Retinal pigment epithelial cell (primary cell): ENCODE results near the gene JPH2.

Source experiments
- DNase-seq: peaks from one replicate; pipeline ENCODE4 v3.0.0-alpha.2; 2010; ENCODE audit warnings: low read depth
- H3K4me3 ChIP-seq: 2 replicates; pipeline ENCODE4 v1.5.1; 2011; ENCODE audit warnings: mild to moderate bottlenecking, low read length, control low read depth, moderate library complexity
- CTCF ChIP-seq: conservative IDR thresholded peaks from 2 replicates; pipeline ENCODE4 v1.5.1; 2011; ENCODE audit warnings: low read depth, low read length, control low read depth, inconsistent platforms

Gene JPH2

DNA sequence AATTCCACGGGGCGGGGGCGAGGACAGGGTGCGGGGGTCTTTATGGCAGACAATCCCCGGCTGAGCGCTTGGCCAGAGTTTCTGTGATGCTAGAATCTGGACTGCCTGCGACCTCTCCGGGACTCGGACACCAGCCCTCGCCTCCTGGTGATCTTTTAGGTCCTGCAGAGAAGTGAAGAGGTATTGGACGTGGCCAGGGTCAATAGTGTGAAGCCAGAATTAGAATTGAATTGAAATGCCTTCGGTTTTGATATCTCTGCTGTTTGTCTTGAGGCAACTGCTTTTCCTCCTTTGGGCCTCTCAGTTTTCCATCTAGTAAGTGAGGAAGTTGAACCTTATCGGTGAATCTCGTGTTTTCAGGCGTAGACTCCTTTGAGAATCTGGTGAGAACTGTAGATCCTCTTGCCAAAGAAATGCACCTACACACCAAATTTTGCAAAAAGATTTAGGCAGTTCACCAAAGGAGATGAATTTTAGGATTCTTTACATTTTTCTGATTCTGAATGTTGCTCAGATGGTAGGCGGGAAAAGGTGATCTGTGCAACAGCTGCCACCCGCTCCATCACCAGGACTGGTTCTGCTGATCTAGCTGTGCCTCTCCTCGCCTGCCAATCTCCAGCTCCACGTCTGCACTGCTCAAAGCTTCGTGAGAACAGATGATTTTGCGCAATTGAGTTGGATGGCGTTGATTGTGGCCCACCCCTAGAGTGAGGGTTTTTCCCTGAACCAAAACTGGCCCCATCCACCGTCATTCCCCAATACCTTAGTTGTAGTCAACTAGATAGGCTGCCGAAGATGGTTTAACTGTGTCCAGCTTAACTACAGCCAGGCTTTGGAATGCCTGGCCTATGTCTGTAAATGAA lies 24.4 kb upstream of the JPH2 start:
- H3K4me3 ChIP-seq, result peak overlapping the region; percentile 92
- DNase-seq, result no peak
- no peak for TF ChIP-seq CTCF

- no peak for TF ChIP-seq CTCF
- DNase-seq, result peak; percentile 82
- peak within 1 kb of the TSS; percentile 92 for H3K4me3 ChIP-seq
Measured at GRCh38 chr20:44210406-44211176, 23.6 kb upstream of the JPH2 start, which contains the start of gene OSER1. TSS of gene OSER1 (minus strand) at chr20:44210771. CDS start at chr20:44206957, 3,814 bp downstream.

DNA sequence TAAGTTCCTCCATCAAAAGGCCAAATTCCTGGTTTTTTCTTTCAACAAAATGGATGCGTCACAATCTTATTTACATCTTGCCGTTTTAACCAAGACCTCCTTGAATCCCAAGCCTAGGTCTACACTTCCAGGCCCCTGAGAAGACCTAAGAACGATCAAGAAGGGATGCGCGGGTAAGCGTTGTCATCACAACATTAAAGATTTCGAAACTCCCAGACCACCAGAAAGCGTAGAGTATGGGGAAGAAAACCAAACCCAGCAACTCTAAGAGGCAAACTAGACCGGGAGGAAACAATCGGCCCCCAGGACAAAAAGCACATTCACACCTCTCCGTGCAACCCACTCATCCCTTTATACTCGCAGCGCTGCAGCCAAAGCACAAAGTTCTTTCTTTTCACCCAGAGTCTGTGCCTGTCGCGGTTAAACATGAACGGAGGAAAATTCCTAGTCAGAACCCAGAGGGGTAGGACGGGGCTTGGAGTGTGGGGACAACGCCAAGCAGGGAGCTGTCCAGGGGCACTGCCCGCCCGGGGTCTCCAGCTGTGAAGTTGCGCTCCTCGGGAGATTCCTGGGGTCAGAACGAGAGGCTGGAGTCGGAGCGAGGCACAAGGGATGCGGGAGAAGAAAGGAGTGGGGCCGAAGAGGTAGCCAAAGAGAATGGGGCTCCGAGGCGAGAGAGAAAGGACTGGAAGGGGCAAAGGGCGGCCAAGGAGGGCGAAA lies 22.9 kb upstream of the JPH2 start:
- no peak for DNase-seq
- TF ChIP-seq CTCF, result no peak
- peak overlapping the region; percentile 92 for H3K4me3 ChIP-seq

- TF ChIP-seq CTCF, result no peak
- peak overlapping the region; percentile 92 for H3K4me3 ChIP-seq
- no peak for DNase-seq
Measured at GRCh38 chr20:44208770-44209169, 21.8 kb upstream of the JPH2 start.

DNA sequence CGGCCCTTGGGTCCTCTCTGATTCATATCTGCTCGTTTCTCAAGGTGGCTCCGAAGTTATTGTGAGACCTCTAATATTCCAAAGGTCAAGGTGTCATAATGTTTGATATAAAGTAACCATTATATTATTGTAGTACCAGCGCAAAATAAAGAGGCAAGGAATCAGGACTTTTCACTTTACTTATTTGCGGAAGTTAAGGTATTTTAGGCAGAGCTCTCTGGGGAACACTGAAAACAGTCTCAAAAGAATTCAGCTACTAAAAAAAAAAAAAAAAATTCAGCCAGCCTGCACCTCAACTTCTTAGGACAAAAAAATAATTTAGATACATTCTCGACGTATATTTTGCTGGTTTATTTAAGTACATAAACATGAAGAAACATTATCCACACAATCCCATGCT lies 21.2 kb upstream of the JPH2 start:
- no peak for TF ChIP-seq CTCF
- H3K4me3 ChIP-seq, result peak overlapping the region; percentile 92
- no peak for DNase-seq

- H3K4me3 ChIP-seq, result no peak overlapping the region
- DNase-seq, result no peak
- TF ChIP-seq CTCF, result no peak
Measured at GRCh38 chr20:44207126-44207723, 20.2 kb upstream of the JPH2 start.
